HCT116 (cell line): ENCODE measurements around the gene AKAP5. TPM values are rescaled to one million over a fixed set of nuclear protein-coding genes. Genes with fewer than 3 reads are reported as not detected.

Source experiments
- ATAC-seq: fragments of 200-7000 bp; cut with Tn5 transposase; 2 replicates; pipeline ENCODE4 v1.9.1; 2020; ENCODE audit warnings: mild to moderate bottlenecking, moderate library complexity
- BruUV-seq: library from RNA; stranded (reverse); fragments of 400-500 nt; replicated peaks from 2 replicates; lab custom pipeline; 2021; lab: Mats Ljungman, UMichigan
- CTCF ChIA-PET: fragments of 300-600 bp; sonication (Branson Sonifier 250); formaldehyde crosslinking; loops from one replicate; lab custom pipeline; 2021; ENCODE audit warnings: antibody characterized with exemption; lab: Charles Lee
- POLR2A ChIA-PET: fragments of 300-600, 350-600 bp; sonication (Branson Sonifier 250); formaldehyde crosslinking; loops from one replicate; lab custom pipeline; 2021; ENCODE audit warnings: antibody characterized with exemption; lab: Charles Lee
- RAD21 ChIA-PET, 2 experiments: fragments of 300-600 bp; sonication (Branson Sonifier 250); formaldehyde crosslinking; loops; one replicate each; lab custom pipeline; 2023; ENCODE audit warnings: low total read pairs in 2 of 2; ENCODE audit not compliant: uncharacterized antibody in 2 of 2, unreplicated experiment in 2 of 2, low non-redundant PET in 1 of 2; lab: Charles Lee
- DNase-seq: peaks from one replicate; pipeline ENCODE4 v3.0.0-alpha.2; 2010; ENCODE audit warnings: low read depth, low spot score
- H2AFZ ChIP-seq: fragments of 200-600 bp; shearing (Covaris generic), sonication (generic); 2 replicates; pipeline ENCODE4 v1.6.1; 2017; ENCODE audit warnings: low read depth, mixed run types, mixed read lengths, antibody characterized with exemption, low read length; ENCODE audit not compliant: poor library complexity, severe bottlenecking
- H3K27ac ChIP-seq: 2 replicates; pipeline ENCODE4 v1.5.1; 2012; ENCODE audit warnings: low read depth, low read length
- H3K27me3 ChIP-seq: fragments of 200-600 bp; sonication (generic); 2 replicates; pipeline ENCODE4 v1.6.1; 2016; ENCODE audit warnings: mixed run types, low read length, mixed read lengths; ENCODE audit not compliant: insufficient read depth
- H3K36me3 ChIP-seq, 2 experiments: fragments of 200-500 bp in 1 of 2; fragments of 200-600 bp in 1 of 2; sonication (Bioruptor generic) in 1 of 2; sonication (generic) in 1 of 2; 2 replicates each; pipeline versions ENCODE4 v1.5.1 to v1.6.1; 2014 to 2016; ENCODE audit warnings: low read length in 2 of 2, inconsistent platforms in 1 of 2, mixed read lengths in 1 of 2, mixed run types in 1 of 2; ENCODE audit not compliant: insufficient read depth in 2 of 2, control insufficient read depth in 1 of 2
- H3K4me1 ChIP-seq, 2 experiments: fragments of 200-600 bp in 1 of 2; sonication (generic) in 1 of 2; 2 replicates each; pipeline versions ENCODE4 v1.5.1 to v1.6.1; 2012 to 2017; ENCODE audit warnings: low read length in 2 of 2, inconsistent platforms in 1 of 2, mild to moderate bottlenecking in 1 of 2, mixed read lengths in 1 of 2, mixed run types in 1 of 2, moderate library complexity in 1 of 2; ENCODE audit not compliant: insufficient read depth in 2 of 2, control insufficient read depth in 1 of 2
- H3K4me2 ChIP-seq: fragments of 200-600 bp; sonication (generic); 2 replicates; pipeline ENCODE4 v1.6.1; 2017; ENCODE audit warnings: mixed run types, low read length, mixed read lengths
- H3K4me3 ChIP-seq, 2 experiments: fragments of 200-600 bp in 1 of 2; sonication (generic) in 1 of 2; replicated peaks in 1 of 2; 2 replicates each; pipeline ENCODE4 v1.5.1; 2011 to 2016; ENCODE audit warnings: low read length in 2 of 2, control low read depth in 1 of 2, low read depth in 1 of 2, mild to moderate bottlenecking in 1 of 2, mixed read lengths in 1 of 2, mixed run types in 1 of 2
- H3K79me2 ChIP-seq: fragments of 200-600 bp; sonication (generic); 2 replicates; pipeline ENCODE4 v1.6.1; 2017; ENCODE audit warnings: mild to moderate bottlenecking, mixed run types, low read length, moderate library complexity, mixed read lengths; ENCODE audit not compliant: insufficient read depth
- H3K9ac ChIP-seq: fragments of 200-600 bp; sonication (generic); 2 replicates; pipeline ENCODE4 v1.6.1; 2016; ENCODE audit warnings: low read length, mixed read lengths
- H3K9me2 ChIP-seq: fragments of 200-600 bp; sonication (generic), shearing (Covaris generic); 2 replicates; pipeline ENCODE4 v1.6.1; 2017; ENCODE audit warnings: mixed run types, mild to moderate bottlenecking, moderate library complexity; ENCODE audit not compliant: insufficient read depth
- H3K9me3 ChIP-seq, 2 experiments: fragments of 200-500 bp in 1 of 2; fragments of 200-600 bp in 1 of 2; sonication (Bioruptor generic) in 1 of 2; sonication (generic) in 1 of 2; 2 replicates each; pipeline ENCODE4 v1.6.1; 2014 to 2017; ENCODE audit warnings: low read length in 2 of 2, mixed read lengths in 2 of 2, inconsistent platforms in 1 of 2, low read depth in 1 of 2, mild to moderate bottlenecking in 1 of 2, mixed run types in 1 of 2, moderate library complexity in 1 of 2; ENCODE audit not compliant: control insufficient read depth in 1 of 2, insufficient read depth in 1 of 2
- H4K20me1 ChIP-seq: fragments of 200-600 bp; sonication (generic), shearing (Covaris generic); 2 replicates; pipeline ENCODE4 v1.6.1; 2017; ENCODE audit warnings: mixed run types, mild to moderate bottlenecking, moderate library complexity; ENCODE audit not compliant: insufficient read depth
- ELF1 ChIP-seq: IDR thresholded peaks from 2 replicates; pipeline ENCODE4 v1.6.1; 2012; ENCODE audit warnings: low read depth, borderline replicate concordance
- EZH2phosphoT487 ChIP-seq: fragments of 200-600 bp; IDR thresholded peaks from 2 replicates; pipeline ENCODE4 v1.6.1; 2018; ENCODE audit warnings: antibody characterized with exemption, borderline replicate concordance
- SIN3A ChIP-seq: IDR thresholded peaks from 2 replicates; pipeline ENCODE4 v1.6.1; 2012; ENCODE audit warnings: low read depth
- SP1 ChIP-seq: IDR thresholded peaks from 2 replicates; pipeline ENCODE4 v1.6.1; 2012; ENCODE audit warnings: low read depth
- YY1 ChIP-seq: IDR thresholded peaks from 2 replicates; pipeline ENCODE4 v1.6.1; 2011; ENCODE audit warnings: low read length, low read depth, moderate library complexity, mild to moderate bottlenecking; ENCODE audit not compliant: insufficient replicate concordance; ENCODE audit errors: extremely low read depth
- ZFX ChIP-seq: fragments of 450-650 bp; IDR thresholded peaks from 2 replicates; pipeline ENCODE4 v1.6.1; 2017
- intact Hi-C: fragments of 100-400 bp; cut with micrococcal nuclease; formaldehyde crosslinking; loops from 2 replicates; pipeline ENCODE4 v1.10.0; 2022
- total RNA-seq: library from RNA; stranded (reverse); gene quantifications from one replicate; pipeline ENCODE4 v1.2.1, GENCODE V29; 2021; ENCODE audit not compliant: unreplicated experiment
- TF ChIP-seq, protein P1 (sequence below): IDR thresholded peaks from 2 replicates; pipeline ENCODE4 v1.6.1; 2011; ENCODE audit warnings: mild to moderate bottlenecking, low read length, moderate library complexity; ENCODE audit not compliant: insufficient replicate concordance; ENCODE audit errors: extremely low read depth

AKAP5 gene
- total RNA-seq, 1 experiment from 2014 or later = 0.54 TPM

- no peaks in the 10 kb centered on the region for H3K27me3 ChIP-seq
- H3K9me3 ChIP-seq = no peaks in the 10 kb centered on the region
- no peaks in the 10 kb centered on the region for H3K36me3 ChIP-seq
- 0 out of 2 replicates have a peak, but pooled peaks cover 3% of the 10 kb centered on the region for H4K20me1 ChIP-seq
- no peaks in the 10 kb centered on the region for H3K79me2 ChIP-seq
- ChIA-PET RAD21 (no interaction called here), POLR2A (interaction anchor here (0.6 kb wide), 1 partner anchor 41 kb away, joined by 3 read pairs; no protein-coding TSS in a partner anchor), CTCF (no interaction called here)
- no peaks in the 10 kb centered on the region for H3K9me2 ChIP-seq
- H3K4me1 ChIP-seq = peaks cover 0 to 4% of the 10 kb centered on the region in 2 experiments; a peak in 1 of 4 replicates
- DNase-seq (no peak), ATAC-seq (no peak)
- H3K4me2 ChIP-seq = no peak overlapping the region
- no peak overlapping the region for H3K4me3 ChIP-seq
- no peak overlapping the region for H2AFZ ChIP-seq
- no peak for TF ChIP-seq YY1
- TF ChIP-seq ELF1 = no peak
- TF ChIP-seq, protein P1, sequence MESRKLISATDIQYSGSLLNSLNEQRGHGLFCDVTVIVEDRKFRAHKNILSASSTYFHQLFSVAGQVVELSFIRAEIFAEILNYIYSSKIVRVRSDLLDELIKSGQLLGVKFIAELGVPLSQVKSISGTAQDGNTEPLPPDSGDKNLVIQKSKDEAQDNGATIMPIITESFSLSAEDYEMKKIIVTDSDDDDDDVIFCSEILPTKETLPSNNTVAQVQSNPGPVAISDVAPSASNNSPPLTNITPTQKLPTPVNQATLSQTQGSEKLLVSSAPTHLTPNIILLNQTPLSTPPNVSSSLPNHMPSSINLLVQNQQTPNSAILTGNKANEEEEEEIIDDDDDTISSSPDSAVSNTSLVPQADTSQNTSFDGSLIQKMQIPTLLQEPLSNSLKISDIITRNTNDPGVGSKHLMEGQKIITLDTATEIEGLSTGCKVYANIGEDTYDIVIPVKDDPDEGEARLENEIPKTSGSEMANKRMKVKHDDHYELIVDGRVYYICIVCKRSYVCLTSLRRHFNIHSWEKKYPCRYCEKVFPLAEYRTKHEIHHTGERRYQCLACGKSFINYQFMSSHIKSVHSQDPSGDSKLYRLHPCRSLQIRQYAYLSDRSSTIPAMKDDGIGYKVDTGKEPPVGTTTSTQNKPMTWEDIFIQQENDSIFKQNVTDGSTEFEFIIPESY = no peak
- no peak for TF ChIP-seq SP1
- TF ChIP-seq EZH2phosphoT487 = no peak
- no peak for TF ChIP-seq ZFX
- no peak overlapping the region for H3K9ac ChIP-seq
- H3K27ac ChIP-seq = no peak overlapping the region
- intact Hi-C loops = no loop called here
- no TSS peak for BruUV-seq
These were observed 3.2 kb downstream of the AKAP5 start for GRCh38 chr14:64468451-64468850.

- DNase-seq = no peak
- CTCF ChIA-PET = interaction anchor here (0.6 kb wide), 1 partner anchor 130 kb away, joined by 3 read pairs; no protein-coding TSS in a partner anchor
These were observed 8.7 kb downstream of the AKAP5 start for GRCh38 chr14:64474041-64474440.

More at GRCh38 chr14:64474041-64474440, 8.7 kb downstream of the AKAP5 start:
- Histone ChIP-seq H3K4me2 (no peak overlapping the region), H4K20me1 (0 out of 2 replicates have a peak, but pooled peaks cover 3% of the 10 kb centered on the region), H3K36me3 (no peaks in the 10 kb centered on the region), H3K27ac (no peak overlapping the region), H3K9ac (no peak overlapping the region), H3K27me3 (no peaks in the 10 kb centered on the region), H3K9me3 (no peaks in the 10 kb centered on the region), H2AFZ (no peak overlapping the region), H3K4me3 (no peak overlapping the region), H3K4me1 (no peaks in the 10 kb centered on the region), H3K79me2 (no peaks in the 10 kb centered on the region), H3K9me2 (no peaks in the 10 kb centered on the region)
- no peak for ATAC-seq
- POLR2A ChIA-PET = no interaction called here
- BruUV-seq = no TSS peak
- RAD21 ChIA-PET = no interaction called here
- TF ChIP-seq YY1 (no peak), SP1 (no peak), SIN3A (no peak), ZFX (no peak)
- intact Hi-C loops = loop anchor here (10.0 kb wide), 1 partner anchor 459 kb away; no protein-coding TSS in a partner anchor
